ENCODE data around the gene RNF103.

The RNF103 gene

DNA sequence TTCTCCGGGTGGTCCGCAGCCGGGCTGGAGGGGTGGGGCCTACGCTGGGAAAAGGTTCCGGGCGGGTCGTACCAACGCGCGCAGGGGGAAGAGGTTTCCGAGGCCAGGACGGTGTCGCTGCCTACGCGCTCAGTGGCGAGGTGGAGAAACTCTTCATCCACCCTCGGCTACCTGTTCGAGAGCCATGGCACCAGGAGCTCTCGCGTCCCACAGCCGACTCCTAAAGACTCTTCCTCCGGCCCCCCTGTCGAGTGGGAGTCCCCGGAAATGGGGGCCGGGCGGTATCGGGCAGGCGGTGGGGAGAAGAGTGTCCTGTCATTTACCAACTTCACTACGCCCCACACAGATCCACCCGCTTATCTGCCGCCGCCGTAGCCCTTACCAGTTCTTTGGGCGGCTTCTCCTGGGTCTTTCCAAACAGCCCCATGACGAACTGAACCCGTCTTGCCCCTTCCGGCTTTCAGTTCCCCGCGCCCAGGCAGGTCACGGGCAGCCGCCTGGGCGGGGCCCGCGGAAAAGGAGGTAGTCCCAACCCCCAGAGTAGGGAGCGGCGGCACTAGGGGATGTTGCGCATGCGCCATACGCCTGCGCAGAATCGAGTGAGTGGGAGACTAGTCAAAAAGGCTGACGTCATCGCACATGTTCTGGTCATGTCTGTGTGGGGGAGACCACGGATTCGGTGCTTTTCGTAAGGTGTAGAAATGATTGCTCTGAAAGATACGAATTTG is 60.6 kb downstream of the RNF103 start, which contains the start of gene CHMP3:
TSS of gene CHMP3 (minus strand) at position 522 of the 728 bp plus-strand sequence. CDS start at position 427, 95 bp downstream.
- peak; percentile 82 for DNase-seq

GRCh38 chr2:86562485-86562921 is 61.2 kb downstream of the RNF103 start:
- DNase-seq, result no peak

- DNase-seq, result no peak
These were observed 65.8 kb downstream of the RNF103 start for GRCh38 chr2:86557836-86558235.

DNA sequence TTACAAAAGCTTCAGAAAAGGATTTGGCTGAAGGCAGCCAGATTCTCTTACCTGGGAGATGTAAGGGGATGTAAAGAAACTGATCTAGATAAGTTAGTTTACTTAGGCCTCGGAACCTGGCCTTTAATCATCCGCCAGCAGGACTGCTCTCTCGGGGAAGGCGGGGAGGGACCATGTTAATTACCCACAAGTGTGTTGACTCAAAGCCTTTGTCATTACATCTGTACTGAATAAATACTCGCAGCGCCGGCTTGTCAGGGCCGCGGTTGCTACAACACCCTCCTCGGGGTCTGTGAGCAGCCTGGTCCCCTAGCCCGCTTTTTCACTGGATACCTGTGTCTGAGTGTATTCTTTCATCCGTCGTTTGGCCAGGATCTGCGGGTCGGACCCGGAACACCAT is 67.2 kb downstream of the RNF103 start:
- no peak for DNase-seq

Data from NCI-H1436 treated with DMSO at 0.1 percent for 48 hours (cell line).